Lower lobe of right lung (tissue), 2 donors: ENCODE measurements around the gene DNPEP. TPM values are rescaled to one million over a fixed set of nuclear protein-coding genes. Genes with fewer than 3 reads are reported as not detected.

Experiments
- ATAC-seq, 2 donors: fragments of 200-7000 bp; cut with Tn5 transposase; one replicate each; pipeline ENCODE4 v1.9.1; 2020 to 2022; ENCODE audit warnings: mild to moderate bottlenecking in 2 of 2, moderate library complexity in 2 of 2
- DNase-seq: peaks from one replicate; pipeline ENCODE4 v3.0.0-alpha.2; 2020
- H3K27ac ChIP-seq: fragments of 200-600 bp; one replicate; pipeline ENCODE4 v1.8.0; 2022
- H3K27me3 ChIP-seq: fragments of 200-600 bp; one replicate; pipeline ENCODE4 v1.8.0; 2022; ENCODE audit warnings: low read depth
- H3K36me3 ChIP-seq: fragments of 200-600 bp; one replicate; pipeline ENCODE4 v1.8.0; 2022; ENCODE audit warnings: mild to moderate bottlenecking
- H3K4me1 ChIP-seq: fragments of 200-600 bp; one replicate; pipeline ENCODE4 v1.8.0; 2022
- H3K4me3 ChIP-seq: fragments of 200-600 bp; one replicate; pipeline ENCODE4 v1.8.0; 2022; ENCODE audit warnings: mild to moderate bottlenecking
- H3K9me3 ChIP-seq: fragments of 200-600 bp; one replicate; pipeline ENCODE4 v1.8.0; 2022
- intact Hi-C: fragments of 100-400 bp; cut with DNase I; formaldehyde crosslinking; loops from one replicate; pipeline ENCODE4 v1.11.0; 2022
- total RNA-seq: library from RNA; stranded (reverse); fragmentation: NEBNext Ultra II Directional; extraction: Animal tissue kit (Norgen Biotek cat#: 25700); gene quantifications from one replicate; pipeline ENCODE4 v1.2.1, GENCODE V29; 2021
- TF ChIP-seq, protein P1 (sequence below): fragments of 200-600 bp; IDR thresholded peaks from one replicate; pipeline ENCODE4 v1.8.0; 2022; ENCODE audit warnings: antibody characterized with exemption, mild to moderate bottlenecking
- donor health status: DM: no; HTN: yes; CAD: no; lungs with severe emphysema.

DNPEP gene
- total RNA-seq, 1 donor from 2014 or later = 79.5 TPM

DNA sequence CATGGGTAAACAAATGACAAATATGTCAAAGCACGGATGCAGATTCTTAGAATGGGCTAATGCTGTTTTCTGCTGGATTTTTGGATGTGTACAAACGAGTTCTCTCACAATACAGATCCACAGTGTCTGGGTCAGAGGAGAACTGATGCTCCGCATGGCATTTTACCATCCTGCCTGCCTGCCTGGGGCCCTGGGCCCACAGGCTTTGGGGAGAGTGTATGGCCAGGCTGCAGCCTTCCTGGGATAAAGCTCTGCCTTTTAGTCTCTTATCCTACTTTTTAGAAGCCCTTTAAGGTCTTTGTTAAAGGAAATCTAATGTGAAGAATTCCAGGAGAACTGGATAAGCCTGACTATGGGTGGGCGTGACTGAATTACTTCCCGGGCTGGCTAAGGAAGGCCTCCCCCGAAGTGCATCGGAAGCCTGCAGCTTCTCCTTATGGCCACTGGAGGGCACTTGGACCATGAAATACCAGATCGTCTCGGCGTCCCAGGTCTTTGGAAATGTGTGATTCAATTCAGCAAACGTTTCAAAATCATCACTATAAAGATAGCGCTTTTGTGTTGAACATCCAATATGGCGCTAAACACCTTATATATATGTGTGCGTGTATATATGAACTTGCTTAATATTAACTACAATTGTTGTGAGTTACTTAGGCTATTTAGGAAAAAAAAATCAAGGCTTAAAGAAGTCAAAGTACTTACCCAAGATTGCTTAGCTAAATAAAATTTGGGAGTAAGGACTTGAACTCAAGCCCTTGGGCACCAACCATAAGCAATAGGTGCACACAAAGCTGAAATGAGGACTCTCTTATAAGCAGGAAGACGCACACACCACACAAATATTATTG is 15.2 kb upstream of the DNPEP start:
- H3K27me3 ChIP-seq = no peaks in the 10 kb centered on the region
- H3K4me1 ChIP-seq = peaks cover 17% of the 10 kb centered on the region
- DNase-seq (peak; percentile 66), ATAC-seq (peak; percentile 80)
- H3K9me3 ChIP-seq = no peaks in the 10 kb centered on the region
- intact Hi-C loops = loop anchor here (10.0 kb wide), 1 partner anchor 132 kb away; no protein-coding TSS in a partner anchor
- no peaks in the 10 kb centered on the region for H3K36me3 ChIP-seq
- H3K4me3 ChIP-seq = no peak overlapping the region
- no peak overlapping the region for H3K27ac ChIP-seq
- TF ChIP-seq, protein P1, sequence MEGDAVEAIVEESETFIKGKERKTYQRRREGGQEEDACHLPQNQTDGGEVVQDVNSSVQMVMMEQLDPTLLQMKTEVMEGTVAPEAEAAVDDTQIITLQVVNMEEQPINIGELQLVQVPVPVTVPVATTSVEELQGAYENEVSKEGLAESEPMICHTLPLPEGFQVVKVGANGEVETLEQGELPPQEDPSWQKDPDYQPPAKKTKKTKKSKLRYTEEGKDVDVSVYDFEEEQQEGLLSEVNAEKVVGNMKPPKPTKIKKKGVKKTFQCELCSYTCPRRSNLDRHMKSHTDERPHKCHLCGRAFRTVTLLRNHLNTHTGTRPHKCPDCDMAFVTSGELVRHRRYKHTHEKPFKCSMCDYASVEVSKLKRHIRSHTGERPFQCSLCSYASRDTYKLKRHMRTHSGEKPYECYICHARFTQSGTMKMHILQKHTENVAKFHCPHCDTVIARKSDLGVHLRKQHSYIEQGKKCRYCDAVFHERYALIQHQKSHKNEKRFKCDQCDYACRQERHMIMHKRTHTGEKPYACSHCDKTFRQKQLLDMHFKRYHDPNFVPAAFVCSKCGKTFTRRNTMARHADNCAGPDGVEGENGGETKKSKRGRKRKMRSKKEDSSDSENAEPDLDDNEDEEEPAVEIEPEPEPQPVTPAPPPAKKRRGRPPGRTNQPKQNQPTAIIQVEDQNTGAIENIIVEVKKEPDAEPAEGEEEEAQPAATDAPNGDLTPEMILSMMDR = peak; percentile 91

DNA sequence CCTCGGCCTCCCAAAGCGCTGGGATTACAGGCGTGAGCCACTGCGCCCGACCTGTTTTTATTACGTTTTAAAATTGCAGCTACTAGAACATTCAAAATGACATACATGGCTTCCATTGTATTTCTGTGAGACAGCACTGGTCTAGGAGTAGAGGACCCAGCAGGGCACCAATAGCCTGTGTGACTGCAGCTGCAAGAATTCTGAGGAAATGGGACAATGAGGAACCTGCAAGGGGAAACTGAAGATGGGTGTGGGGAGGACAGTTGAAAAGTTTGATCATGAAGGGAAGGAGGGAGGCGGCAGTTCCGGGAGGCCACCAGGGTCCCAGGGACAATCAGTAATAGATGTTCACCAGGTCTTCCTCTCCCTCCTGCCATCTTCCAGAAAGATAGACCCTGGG is 13.9 kb upstream of the DNPEP start:
- H3K36me3 ChIP-seq = no peaks in the 10 kb centered on the region
- intact Hi-C loops = loop anchor here (10.0 kb wide), 1 partner anchor 133 kb away; no protein-coding TSS in a partner anchor
- no peak overlapping the region for H3K4me3 ChIP-seq
- no peak overlapping the region for H3K27ac ChIP-seq
- H3K27me3 ChIP-seq = no peaks in the 10 kb centered on the region
- ATAC-seq = no peak
- H3K4me1 ChIP-seq = peaks cover 17% of the 10 kb centered on the region
- DNase-seq = no peak
- TF ChIP-seq, protein P1 = no peak
- H3K9me3 ChIP-seq = no peaks in the 10 kb centered on the region

DNA sequence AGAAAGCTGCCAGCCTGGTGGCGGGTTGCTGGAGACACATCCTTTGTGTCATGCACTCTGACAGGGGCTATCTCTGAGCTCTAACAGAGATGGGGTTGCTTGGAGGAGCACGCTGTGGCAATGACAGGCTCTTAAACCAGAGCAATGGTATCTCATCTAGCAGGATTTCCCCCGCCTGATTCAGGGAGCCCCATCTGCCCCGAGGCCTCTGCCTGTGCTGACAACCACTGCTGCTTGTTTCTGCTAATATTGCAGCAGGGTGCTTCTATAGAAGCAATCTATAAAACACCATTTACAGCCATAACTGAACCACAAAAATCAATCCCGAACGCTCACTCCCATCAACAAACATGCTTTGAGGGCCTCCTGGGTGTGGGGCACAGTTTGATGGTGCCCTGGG is 12.8 kb upstream of the DNPEP start:
- Histone ChIP-seq H3K9me3 (no peaks in the 10 kb centered on the region), H3K36me3 (no peaks in the 10 kb centered on the region), H3K27me3 (no peaks in the 10 kb centered on the region), H3K27ac (no peak overlapping the region), H3K4me3 (no peak overlapping the region), H3K4me1 (peaks cover 17% of the 10 kb centered on the region)
- ATAC-seq = no peak
- DNase-seq = no peak
- TF ChIP-seq, protein P1 = no peak
- intact Hi-C loops = loop anchor here (10.0 kb wide), 1 partner anchor 134 kb away; no protein-coding TSS in a partner anchor

DNA sequence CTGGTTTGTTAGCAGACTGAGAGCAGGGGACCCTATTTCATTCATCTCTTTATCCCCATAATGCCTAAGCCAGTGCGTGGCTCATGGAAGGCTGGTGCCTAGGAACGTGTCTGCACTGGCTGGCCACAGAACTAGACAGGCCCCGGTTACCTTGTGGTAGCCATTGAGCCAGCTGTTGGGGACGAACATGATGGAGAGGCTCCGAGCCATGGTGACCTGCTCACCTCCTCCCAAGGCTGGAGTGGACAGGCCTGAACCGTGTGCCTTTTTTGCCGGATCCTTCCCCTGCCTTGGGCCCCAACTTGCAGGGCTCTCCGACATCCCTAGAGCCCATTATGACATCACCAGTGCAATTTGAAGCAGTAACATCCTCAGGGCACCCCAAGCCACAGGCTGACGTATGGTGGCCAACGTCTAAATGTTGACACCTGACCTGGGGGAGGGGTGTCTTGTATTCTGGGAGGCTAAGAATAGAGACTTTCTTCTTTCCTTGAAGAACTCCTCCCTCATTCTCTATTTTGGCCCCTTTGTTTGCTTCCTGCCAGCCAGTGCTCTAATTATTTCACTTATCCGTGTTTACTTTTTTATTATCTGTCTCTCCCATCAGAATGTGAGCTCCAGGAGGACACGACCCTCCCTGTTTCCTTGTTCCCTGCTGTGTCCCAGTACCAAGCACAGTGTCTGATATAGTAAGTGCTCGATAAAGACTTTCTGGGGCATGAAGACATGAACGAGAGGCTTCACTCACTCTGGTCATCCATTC is 12.2 kb upstream of the DNPEP start:
- TF ChIP-seq, protein P1 = no peak
- DNase-seq (no peak), ATAC-seq (no peak)
- no peak overlapping the region for H3K27ac ChIP-seq
- no peaks in the 10 kb centered on the region for H3K9me3 ChIP-seq
- H3K4me1 ChIP-seq = peaks cover 17% of the 10 kb centered on the region
- no peaks in the 10 kb centered on the region for H3K36me3 ChIP-seq
- no peak overlapping the region for H3K4me3 ChIP-seq
- intact Hi-C loops = loop anchor here (10.0 kb wide), 1 partner anchor 135 kb away; no protein-coding TSS in a partner anchor
- no peaks in the 10 kb centered on the region for H3K27me3 ChIP-seq

DNA sequence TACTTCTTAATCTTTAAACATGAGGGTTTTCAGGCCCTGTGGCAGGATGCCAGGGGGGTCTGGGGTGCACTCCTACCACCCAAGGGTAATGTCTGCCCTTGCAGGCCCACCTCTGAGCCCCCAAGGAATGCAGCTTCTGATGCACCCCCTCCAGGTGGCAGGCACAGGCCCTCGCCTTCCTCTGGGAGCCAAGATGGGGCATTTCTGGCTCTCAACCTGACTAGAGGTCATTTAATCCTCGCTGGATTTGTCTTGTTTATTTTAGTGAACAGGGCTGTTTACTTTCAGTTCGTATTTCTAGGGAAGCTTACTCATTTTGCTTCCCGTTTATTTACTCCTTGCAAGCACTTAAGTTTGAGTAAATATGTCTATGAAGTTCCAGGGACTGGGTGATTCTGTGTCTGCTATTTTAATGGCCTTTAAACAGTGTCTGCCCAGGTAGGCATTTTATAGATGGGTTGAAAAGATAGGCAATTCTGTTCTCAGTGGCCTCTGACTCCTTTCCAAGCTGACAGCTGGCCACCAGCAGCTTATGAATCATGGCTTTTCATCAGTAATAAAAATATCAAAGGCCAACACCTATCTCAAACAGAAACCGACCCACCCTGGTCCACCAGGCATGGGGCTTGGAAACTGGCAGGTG is 11.1 kb upstream of the DNPEP start:
- Histone ChIP-seq H3K27ac (no peak overlapping the region), H3K9me3 (no peaks in the 10 kb centered on the region), H3K4me1 (peaks cover 17% of the 10 kb centered on the region), H3K27me3 (no peaks in the 10 kb centered on the region), H3K36me3 (no peaks in the 10 kb centered on the region), H3K4me3 (no peak overlapping the region)
- TF ChIP-seq, protein P1 = no peak
- intact Hi-C loops = no loop called here
- DNase-seq (no peak), ATAC-seq (peak in 1 of 2 donors; percentile 64)
